ENCODE results near the gene GLP1R.

GLP1R gene

GRCh38 chr6:39061588-39061987, 13.0 kb downstream of the GLP1R start:
- in situ Hi-C loops (cut with HindIII; ENCODE audit: low sequenced_read_pairs) = no loop called here

GRCh38 chr6:39062014-39062740, 13.6 kb downstream of the GLP1R start:
- in situ Hi-C loops (cut with HindIII; ENCODE audit: low sequenced_read_pairs) = no loop called here

- in situ Hi-C loops (cut with HindIII; ENCODE audit: low sequenced_read_pairs) = no loop called here
Observed at GRCh38 chr6:39063526-39063925, 14.9 kb downstream of the GLP1R start.

GRCh38 chr6:39065561-39065960, 17.0 kb downstream of the GLP1R start:
- in situ Hi-C loops (cut with HindIII; ENCODE audit: low sequenced_read_pairs) = no loop called here

GRCh38 chr6:39068391-39068790, 19.8 kb downstream of the GLP1R start:
- in situ Hi-C loops (cut with HindIII; ENCODE audit: low sequenced_read_pairs) = no loop called here

- in situ Hi-C loops (cut with HindIII; ENCODE audit: low sequenced_read_pairs) = no loop called here
Observed at GRCh38 chr6:39072830-39073229, 24.2 kb downstream of the GLP1R start.

GRCh38 chr6:39073471-39074355, 25.1 kb downstream of the GLP1R start:
- in situ Hi-C loops (cut with HindIII; ENCODE audit: low sequenced_read_pairs) = no loop called here

- in situ Hi-C loops (cut with HindIII; ENCODE audit: low sequenced_read_pairs) = no loop called here
Observed at GRCh38 chr6:39074486-39074885, 25.9 kb downstream of the GLP1R start.

GRCh38 chr6:39075010-39075686, 26.6 kb downstream of the GLP1R start:
- in situ Hi-C loops (cut with HindIII; ENCODE audit: low sequenced_read_pairs) = no loop called here

- in situ Hi-C loops (cut with HindIII; ENCODE audit: low sequenced_read_pairs) = no loop called here
Observed at GRCh38 chr6:39075807-39076622, 27.4 kb downstream of the GLP1R start.

- in situ Hi-C loops (cut with HindIII; ENCODE audit: low sequenced_read_pairs) = no loop called here
Observed at GRCh38 chr6:39076623-39077535, 28.3 kb downstream of the GLP1R start.

- in situ Hi-C loops (cut with HindIII; ENCODE audit: low sequenced_read_pairs) = no loop called here
Observed at GRCh38 chr6:39077882-39078594, 29.5 kb downstream of the GLP1R start.

- in situ Hi-C loops (cut with HindIII; ENCODE audit: low sequenced_read_pairs) = no loop called here
Observed at GRCh38 chr6:39078695-39079094, 30.1 kb downstream of the GLP1R start.

- in situ Hi-C loops (cut with HindIII; ENCODE audit: low sequenced_read_pairs) = no loop called here
Observed at GRCh38 chr6:39079197-39080125, 30.9 kb downstream of the GLP1R start.

- in situ Hi-C loops (cut with HindIII; ENCODE audit: low sequenced_read_pairs) = no loop called here
Observed at GRCh38 chr6:39080246-39080875, 31.8 kb downstream of the GLP1R start.

- in situ Hi-C loops (cut with HindIII; ENCODE audit: low sequenced_read_pairs) = no loop called here
Observed at GRCh38 chr6:39082310-39082709, 33.7 kb downstream of the GLP1R start.

GRCh38 chr6:39083231-39083634, 34.7 kb downstream of the GLP1R start:
- in situ Hi-C loops (cut with HindIII; ENCODE audit: low sequenced_read_pairs) = no loop called here

Measured in DLD1 (cell line).